ENCODE data around the gene GRIK4. TPM values are rescaled to one million over a fixed set of nuclear protein-coding genes. Genes with fewer than 3 reads are reported as not detected.

The GRIK4 gene
- total RNA-seq, 1 experiment from 2014 or later: not detected

DNA sequence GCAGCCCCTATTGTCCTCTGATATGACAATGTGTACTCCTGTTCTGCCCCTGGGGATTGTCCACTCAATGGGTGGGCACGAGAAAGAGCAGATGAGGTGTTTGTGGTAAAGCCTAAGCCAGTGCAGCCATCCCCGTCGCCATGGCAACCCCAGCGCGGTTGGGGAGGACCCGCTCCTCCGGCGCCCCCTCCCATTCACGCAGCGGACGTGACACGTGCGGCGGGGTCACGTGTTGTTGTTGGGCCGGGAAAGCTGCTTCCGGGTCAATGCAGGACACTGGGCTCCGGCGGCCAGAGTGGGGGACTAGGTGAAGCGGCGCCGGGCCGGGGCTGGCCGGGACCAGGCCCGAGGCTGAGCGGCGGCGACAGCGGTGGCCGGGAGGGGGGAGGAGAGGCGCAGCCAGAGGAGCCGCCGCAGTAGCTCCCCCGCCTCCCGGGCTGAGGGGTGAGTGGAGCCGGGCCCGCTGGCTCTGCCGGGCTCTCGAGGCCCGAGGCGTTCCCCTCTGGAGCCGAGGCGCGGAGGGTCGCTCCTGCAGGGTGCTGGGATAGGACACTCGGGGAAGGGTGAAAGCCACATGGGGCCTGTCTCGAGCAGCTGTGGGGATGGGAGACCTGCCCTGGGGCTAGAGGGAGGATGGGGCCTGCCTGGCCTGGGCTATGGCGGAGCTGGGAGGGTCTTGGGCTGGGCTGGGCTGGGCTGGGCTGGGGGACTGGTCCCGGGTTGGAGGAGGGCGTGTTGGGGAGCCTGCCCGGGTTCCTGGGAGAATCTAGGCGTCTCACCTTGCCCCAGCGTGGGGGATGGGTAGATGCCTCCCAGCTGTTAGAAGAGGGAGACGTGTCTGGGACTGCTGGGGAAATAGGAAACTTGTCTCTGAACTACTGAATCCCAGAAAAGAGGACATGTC, 512.6 kb downstream of the GRIK4 start, which contains the start of gene TBCEL:
Gene TBCEL (plus strand): TSS at position 255 of the 904 bp plus-strand sequence. CDS start 21,589 bp downstream, outside the sequence.
- Histone ChIP-seq H3K9me2 (ENCODE audit: insufficient read depth) (no peaks in the 10 kb centered on the region), H4K20me1 (ENCODE audit: insufficient read depth) (peaks cover 5% of the 10 kb centered on the region), H3K4me2 (peak within 1 kb of the TSS; percentile 84), H3K9me3 (ENCODE audit: insufficient read depth, low read depth) (no peaks in the 10 kb centered on the region), H3K27ac (no peak within 1 kb of the TSS), H3K4me1 (replicated peaks; ENCODE audit: insufficient read depth) (peaks cover 10% of the 10 kb centered on the region), H3K27me3 (ENCODE audit: insufficient read depth, low read depth) (peaks cover 21% of the 10 kb centered on the region), H3K4me3 (peak within 1 kb of the TSS; percentile 80), H3K36me3 (ENCODE audit: low read depth) (no peaks in the 10 kb centered on the region), H2AFZ (peak within 1 kb of the TSS; percentile 88), H3K79me2 (ENCODE audit: low read depth) (peaks cover 18% of the 10 kb centered on the region), H3F3A (ENCODE audit: insufficient read depth, low read depth) (0 out of 2 replicates have a peak, but pooled peaks cover 7% of the 10 kb centered on the region)
- intact Hi-C loops (cut with micrococcal nuclease; ENCODE audit: unreplicated experiment): no loop called here
- peak; percentile 45 to 68 for DNase-seq
- CTCF ChIA-PET: no interaction called here
- POLR2A ChIA-PET (ENCODE audit: unreplicated experiment): no interaction called here
- no TSS peak for BruUV-seq (replicated peaks)
- TF ChIP-seq EZH2 (IDR thresholded peaks at IDR 0.05; ENCODE audit: low read depth): no peak
- TF ChIP-seq, protein P1, sequence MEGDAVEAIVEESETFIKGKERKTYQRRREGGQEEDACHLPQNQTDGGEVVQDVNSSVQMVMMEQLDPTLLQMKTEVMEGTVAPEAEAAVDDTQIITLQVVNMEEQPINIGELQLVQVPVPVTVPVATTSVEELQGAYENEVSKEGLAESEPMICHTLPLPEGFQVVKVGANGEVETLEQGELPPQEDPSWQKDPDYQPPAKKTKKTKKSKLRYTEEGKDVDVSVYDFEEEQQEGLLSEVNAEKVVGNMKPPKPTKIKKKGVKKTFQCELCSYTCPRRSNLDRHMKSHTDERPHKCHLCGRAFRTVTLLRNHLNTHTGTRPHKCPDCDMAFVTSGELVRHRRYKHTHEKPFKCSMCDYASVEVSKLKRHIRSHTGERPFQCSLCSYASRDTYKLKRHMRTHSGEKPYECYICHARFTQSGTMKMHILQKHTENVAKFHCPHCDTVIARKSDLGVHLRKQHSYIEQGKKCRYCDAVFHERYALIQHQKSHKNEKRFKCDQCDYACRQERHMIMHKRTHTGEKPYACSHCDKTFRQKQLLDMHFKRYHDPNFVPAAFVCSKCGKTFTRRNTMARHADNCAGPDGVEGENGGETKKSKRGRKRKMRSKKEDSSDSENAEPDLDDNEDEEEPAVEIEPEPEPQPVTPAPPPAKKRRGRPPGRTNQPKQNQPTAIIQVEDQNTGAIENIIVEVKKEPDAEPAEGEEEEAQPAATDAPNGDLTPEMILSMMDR (conservative IDR thresholded peaks at IDR 0.05): no peak

DNA sequence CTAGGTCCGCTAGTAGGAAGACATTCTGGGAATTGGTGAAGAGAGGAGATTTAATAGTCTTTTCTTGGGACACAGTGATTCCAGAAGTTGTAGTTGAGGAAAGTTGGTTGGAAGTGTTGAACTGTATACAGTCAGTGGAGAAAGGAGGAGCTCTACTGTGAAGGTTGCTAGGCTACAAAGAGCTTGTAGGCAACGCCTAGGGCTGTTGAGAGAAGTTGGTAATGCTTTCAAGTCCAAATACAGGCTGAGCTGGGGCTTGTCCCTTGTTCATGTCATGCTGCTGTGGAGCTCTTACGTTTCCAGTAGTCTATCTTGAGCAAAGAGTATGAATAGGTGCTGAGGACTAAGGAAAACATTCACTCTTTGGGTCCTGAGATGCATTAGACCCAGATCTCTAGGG, 513.4 kb downstream of the GRIK4 start:
- TSS peak; percentile 24 for BruUV-seq (replicated peaks)
- 0 out of 2 replicates have a peak, but pooled peaks cover 7% of the 10 kb centered on the region for H3F3A ChIP-seq (ENCODE audit: insufficient read depth, low read depth)
- peak overlapping the region; percentile 80 for H3K4me3 ChIP-seq
- intact Hi-C loops (cut with micrococcal nuclease; ENCODE audit: unreplicated experiment): no loop called here
- no peak for DNase-seq
- POLR2A ChIA-PET (ENCODE audit: unreplicated experiment): interaction anchor here (0.6 kb wide), 1 partner anchor 298 kb away, joined by 3 read pairs; no protein-coding TSS in a partner anchor
- H3K27me3 ChIP-seq (ENCODE audit: insufficient read depth, low read depth): peaks cover 16% of the 10 kb centered on the region
- no peaks in the 10 kb centered on the region for H3K9me3 ChIP-seq (ENCODE audit: insufficient read depth, low read depth)
- H3K4me1 ChIP-seq (replicated peaks; ENCODE audit: insufficient read depth): peaks cover 10% of the 10 kb centered on the region
- peak overlapping the region; percentile 84 for H3K4me2 ChIP-seq
- H3K9me2 ChIP-seq (ENCODE audit: insufficient read depth): no peaks in the 10 kb centered on the region
- no peaks in the 10 kb centered on the region for H3K36me3 ChIP-seq (ENCODE audit: low read depth)
- H3K79me2 ChIP-seq (ENCODE audit: low read depth): peaks cover 18% of the 10 kb centered on the region
- no peak overlapping the region for H3K27ac ChIP-seq
- H2AFZ ChIP-seq: 0 out of 2 replicates have a peak overlapping the region, but pooled peaks have one; percentile 88
- no peak for TF ChIP-seq EZH2 (IDR thresholded peaks at IDR 0.05; ENCODE audit: low read depth)
- TF ChIP-seq, protein P1 (conservative IDR thresholded peaks at IDR 0.05): no peak
- CTCF ChIA-PET: no interaction called here
- peaks cover 8% of the 10 kb centered on the region for H4K20me1 ChIP-seq (ENCODE audit: insufficient read depth)

DNA sequence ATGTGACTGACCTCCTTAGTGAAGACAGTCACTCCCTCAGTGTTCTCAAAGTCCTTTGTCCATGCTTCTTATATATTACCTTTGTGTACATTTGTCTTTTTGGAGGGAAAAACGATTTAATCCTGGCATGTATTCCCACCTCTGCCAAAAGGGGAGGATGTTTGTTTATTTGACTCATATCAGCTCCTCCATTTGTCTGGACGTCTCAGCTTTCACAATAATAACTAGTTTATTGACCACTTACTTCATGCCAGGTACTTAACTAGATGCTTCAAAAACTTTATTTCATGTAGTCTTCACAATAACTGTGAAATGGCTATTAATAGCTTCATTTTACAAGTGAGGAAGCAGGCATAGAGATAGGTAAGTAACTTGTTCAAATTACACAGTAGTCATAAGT, 517.6 kb downstream of the GRIK4 start:
- no peak for TF ChIP-seq EZH2 (IDR thresholded peaks at IDR 0.05; ENCODE audit: low read depth)
- TF ChIP-seq, protein P1 (conservative IDR thresholded peaks at IDR 0.05): no peak
- DNase-seq: no peak
- POLR2A ChIA-PET (ENCODE audit: unreplicated experiment): no interaction called here
- Histone ChIP-seq H3K4me3 (no peak overlapping the region), H3K9me3 (ENCODE audit: insufficient read depth, low read depth) (no peaks in the 10 kb centered on the region), H3K79me2 (ENCODE audit: low read depth) (peaks cover 17% of the 10 kb centered on the region), H3K4me1 (replicated peaks; ENCODE audit: insufficient read depth) (peaks cover 15% of the 10 kb centered on the region), H3K9me2 (ENCODE audit: insufficient read depth) (no peaks in the 10 kb centered on the region), H3K36me3 (ENCODE audit: low read depth) (no peaks in the 10 kb centered on the region), H3K4me2 (no peak overlapping the region), H4K20me1 (ENCODE audit: insufficient read depth) (peaks cover 15% of the 10 kb centered on the region), H2AFZ (no peak overlapping the region), H3K27ac (no peak overlapping the region), H3F3A (ENCODE audit: insufficient read depth, low read depth) (no peaks in the 10 kb centered on the region), H3K27me3 (ENCODE audit: insufficient read depth, low read depth) (no peaks in the 10 kb centered on the region)
- BruUV-seq (replicated peaks): no TSS peak
- intact Hi-C loops (cut with micrococcal nuclease; ENCODE audit: unreplicated experiment): no loop called here
- CTCF ChIA-PET: no interaction called here
